Astrocyte of the spinal cord (primary cell): ENCODE measurements around the gene SLC22A2.
"Not testable (repeated sequence)": the region's sequence is repeated elsewhere in the genome, so short reads cannot be mapped to it uniquely, and the experiment has no call there.

Source experiments
- DNase-seq: peaks from one replicate; pipeline ENCODE4 v3.0.0; 2011; ENCODE audit warnings: low read depth, low spot score
- H3K4me3 ChIP-seq: 2 replicates; pipeline ENCODE4 v1.5.1; 2011; ENCODE audit warnings: low read depth, mild to moderate bottlenecking, low read length, moderate library complexity
- in situ Hi-C: cut with HindIII; loops from 2 replicates; pipeline ENCODE4 v1.10.0; 2017; ENCODE audit warnings: low sequenced_read_pairs
- TF ChIP-seq, protein P1 (sequence below): IDR thresholded peaks from 2 replicates; pipeline ENCODE4 v1.5.1; 2012; ENCODE audit warnings: low read depth, mild to moderate bottlenecking, low read length, inconsistent platforms

The SLC22A2 gene

DNA sequence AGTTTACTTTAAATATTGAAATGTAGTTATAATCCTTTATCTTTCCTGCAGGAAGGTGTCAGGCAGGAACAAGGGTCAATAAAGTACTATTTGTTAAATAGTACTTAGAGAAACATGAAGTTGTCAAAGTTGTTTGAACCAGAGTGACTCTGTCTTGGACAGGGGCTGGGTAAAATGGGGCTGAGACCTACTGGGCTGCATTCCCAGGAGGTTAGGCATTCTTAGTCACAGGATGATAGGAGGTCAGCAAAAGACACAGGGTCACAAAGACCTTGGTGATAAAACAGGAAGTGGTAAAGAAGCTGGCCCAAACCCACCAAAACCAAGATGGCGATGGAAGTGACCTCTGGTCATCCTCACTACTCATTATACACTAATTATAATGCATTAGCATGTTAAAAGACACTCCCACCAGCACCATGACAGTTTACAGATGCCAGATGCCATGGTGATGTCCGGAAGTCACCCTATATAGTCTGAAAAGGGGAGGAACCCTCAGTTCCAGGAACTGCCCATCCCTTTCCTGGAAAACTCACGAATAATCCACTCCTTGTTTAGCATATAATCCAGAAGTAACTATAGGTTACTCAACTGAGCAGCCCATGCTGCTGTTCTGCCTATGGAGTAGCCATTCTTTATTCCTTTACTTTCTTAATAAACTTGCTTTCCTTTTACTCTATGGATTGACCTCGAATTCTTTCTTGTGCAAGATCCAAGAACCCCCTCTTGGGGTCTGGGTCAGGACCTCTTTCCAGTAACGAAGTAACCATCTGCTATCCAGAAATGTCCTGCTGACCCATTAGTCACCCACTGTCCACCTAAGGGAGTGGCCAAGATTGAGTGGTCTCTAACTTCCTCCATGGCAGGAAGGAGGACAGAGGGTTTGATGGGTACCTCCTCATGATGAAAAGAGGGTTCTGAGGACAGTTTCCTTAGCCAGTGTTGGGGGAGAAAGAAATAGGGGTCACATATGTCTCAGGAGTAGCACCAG lies 19.6 kb downstream of the SLC22A2 start:
- in situ Hi-C loops, result no loop called here
- TF ChIP-seq, protein P1, sequence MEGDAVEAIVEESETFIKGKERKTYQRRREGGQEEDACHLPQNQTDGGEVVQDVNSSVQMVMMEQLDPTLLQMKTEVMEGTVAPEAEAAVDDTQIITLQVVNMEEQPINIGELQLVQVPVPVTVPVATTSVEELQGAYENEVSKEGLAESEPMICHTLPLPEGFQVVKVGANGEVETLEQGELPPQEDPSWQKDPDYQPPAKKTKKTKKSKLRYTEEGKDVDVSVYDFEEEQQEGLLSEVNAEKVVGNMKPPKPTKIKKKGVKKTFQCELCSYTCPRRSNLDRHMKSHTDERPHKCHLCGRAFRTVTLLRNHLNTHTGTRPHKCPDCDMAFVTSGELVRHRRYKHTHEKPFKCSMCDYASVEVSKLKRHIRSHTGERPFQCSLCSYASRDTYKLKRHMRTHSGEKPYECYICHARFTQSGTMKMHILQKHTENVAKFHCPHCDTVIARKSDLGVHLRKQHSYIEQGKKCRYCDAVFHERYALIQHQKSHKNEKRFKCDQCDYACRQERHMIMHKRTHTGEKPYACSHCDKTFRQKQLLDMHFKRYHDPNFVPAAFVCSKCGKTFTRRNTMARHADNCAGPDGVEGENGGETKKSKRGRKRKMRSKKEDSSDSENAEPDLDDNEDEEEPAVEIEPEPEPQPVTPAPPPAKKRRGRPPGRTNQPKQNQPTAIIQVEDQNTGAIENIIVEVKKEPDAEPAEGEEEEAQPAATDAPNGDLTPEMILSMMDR, result no peak
- no peak for DNase-seq

DNA sequence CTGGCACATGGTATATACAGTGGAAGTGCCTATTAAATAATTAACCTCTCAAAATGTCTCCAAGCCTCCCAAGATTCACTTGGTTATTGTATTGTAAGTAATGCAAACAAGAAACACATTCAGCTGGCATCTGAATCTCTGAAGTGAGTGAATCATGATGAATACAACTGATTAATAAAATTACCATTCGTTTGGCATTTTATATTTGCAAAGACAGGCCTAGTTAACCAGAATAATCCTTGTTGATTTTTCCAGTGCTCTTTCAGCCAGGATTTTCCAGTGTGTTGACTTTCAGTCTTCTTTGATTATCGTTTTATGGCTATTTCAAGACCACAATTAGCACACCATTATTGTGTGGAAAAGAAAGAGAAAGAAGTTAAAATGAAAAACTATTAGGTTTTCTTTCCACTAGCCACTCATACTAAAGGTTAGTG lies 20.3 kb downstream of the SLC22A2 start:
- no peak overlapping the region for H3K4me3 ChIP-seq
- no peak for DNase-seq
- in situ Hi-C loops, result no loop called here
- TF ChIP-seq, protein P1, result no peak

More for the DNA sequence above, 19.6 kb downstream of the SLC22A2 start:
- no peak overlapping the region for H3K4me3 ChIP-seq

DNA sequence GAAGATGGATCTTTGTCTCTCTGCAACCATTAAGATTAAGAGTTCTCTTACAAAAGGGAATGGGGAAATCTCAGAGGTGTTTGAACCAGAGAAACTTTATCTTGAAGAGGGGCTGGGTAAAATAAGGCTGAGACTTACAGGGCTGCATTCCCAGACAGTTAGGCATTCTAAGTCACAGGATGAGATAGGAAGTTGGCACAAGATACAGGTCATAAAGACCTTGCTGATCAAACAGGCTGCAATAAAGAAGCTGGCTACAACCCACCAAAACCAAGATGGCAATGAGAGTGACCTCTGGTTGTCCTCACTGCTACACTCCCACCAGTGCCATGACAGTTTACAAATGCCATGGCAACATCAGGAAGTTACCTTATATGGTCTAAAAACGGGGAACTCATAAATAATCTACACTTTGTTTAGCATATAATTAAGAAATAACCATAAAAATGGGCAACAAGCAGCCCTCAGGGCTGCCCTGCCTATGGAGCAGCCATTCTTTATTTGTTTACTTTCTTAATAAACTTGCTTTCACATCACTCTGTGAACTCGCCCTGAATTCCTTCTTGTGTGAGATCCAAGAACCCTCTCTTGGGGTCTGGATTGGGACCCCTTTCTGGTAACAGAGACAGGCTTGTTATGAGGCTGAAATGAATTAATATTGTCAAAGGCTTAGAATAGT lies 20.9 kb downstream of the SLC22A2 start:
- DNase-seq, result peak; percentile 19

DNA sequence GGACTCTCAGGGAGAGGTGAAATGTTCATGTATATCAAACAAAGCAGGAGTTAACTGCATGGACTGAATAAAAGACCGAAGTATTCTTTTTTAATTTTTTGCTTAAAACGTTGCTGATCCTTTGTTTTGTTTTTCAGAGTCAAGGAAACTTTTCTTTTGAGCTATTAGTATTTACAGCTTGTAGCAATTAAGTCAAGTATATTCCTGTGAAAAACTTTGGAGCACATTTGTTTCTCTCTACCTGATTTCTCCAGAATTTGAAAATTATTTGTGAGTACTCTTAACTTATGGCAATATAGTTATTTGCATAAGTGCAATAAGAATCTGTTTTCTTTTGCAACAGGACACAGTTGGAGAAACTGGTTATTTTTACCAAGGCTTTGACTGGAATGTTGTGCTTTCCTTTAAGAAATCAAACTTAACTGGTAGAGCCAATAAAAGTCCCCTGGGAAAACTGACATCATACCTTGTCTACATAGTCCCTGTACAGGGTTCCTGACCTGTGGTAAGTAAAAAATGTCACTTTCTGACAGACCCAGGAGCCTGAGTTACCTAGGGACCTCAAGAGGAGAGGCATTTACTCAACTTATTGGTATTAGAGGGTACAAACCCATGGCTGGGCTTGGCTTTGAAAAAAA lies 22.3 kb downstream of the SLC22A2 start:
- DNase-seq, result peak; percentile 8
- in situ Hi-C loops, H3K4me3 ChIP-seq: not testable (repeated sequence)

More for the DNA sequence above, 20.9 kb downstream of the SLC22A2 start:
- in situ Hi-C loops, H3K4me3 ChIP-seq: not testable (repeated sequence)

DNA sequence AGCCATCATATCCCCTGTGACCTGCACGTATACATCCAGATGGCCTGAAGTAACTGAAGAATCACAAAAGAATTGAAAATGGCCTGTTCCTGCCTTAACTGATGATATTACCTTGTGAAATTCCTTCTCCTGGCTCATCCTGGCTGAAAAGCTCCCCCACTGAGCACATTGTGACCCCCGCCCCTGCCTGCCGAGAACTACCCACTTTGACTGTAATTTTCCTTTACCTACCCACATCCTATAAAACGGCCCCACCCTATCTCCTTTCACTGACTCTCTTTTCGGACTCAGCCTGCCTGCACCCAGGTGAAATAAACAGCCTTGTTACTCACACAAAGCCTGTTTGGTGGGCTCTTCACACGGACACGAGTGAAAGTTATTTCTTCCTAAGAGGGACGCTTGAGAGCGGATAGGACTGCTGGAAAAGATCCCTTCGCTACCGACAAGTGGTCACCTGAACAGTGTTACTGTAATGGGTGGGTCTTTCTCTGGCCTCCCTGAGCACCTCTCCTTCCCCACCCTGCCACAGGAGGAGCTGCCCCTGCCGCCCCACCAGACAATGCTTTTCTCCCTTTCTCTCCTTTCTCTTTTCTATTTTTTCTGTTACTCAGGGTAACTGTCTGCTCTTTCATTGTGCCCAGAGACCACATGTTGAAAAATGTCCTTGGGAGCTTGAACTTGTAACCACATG lies 24.5 kb downstream of the SLC22A2 start:
- in situ Hi-C loops, DNase-seq, H3K4me3 ChIP-seq: not testable (repeated sequence)

DNA sequence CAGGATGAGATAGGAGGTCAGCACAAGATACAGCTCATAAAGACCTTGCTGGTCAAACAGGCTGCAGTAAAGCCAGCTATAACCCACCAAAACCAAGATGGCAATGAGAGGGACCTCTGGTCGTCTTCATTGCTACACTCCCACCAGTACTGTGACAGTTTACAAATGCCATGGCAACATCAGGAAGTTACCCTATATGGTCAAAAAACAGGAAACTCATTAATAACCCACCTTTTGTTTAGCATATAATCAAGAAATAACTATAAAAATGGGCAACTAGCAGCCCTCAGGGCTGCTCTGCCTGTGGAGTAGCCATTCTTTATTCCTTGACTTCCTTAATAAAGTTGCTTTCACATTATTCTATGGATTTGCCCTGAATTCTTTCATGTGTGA lies 30.9 kb downstream of the SLC22A2 start:
- no peak overlapping the region for H3K4me3 ChIP-seq
- in situ Hi-C loops, result no loop called here
- DNase-seq, result no peak
- TF ChIP-seq, protein P1, result no peak

DNA sequence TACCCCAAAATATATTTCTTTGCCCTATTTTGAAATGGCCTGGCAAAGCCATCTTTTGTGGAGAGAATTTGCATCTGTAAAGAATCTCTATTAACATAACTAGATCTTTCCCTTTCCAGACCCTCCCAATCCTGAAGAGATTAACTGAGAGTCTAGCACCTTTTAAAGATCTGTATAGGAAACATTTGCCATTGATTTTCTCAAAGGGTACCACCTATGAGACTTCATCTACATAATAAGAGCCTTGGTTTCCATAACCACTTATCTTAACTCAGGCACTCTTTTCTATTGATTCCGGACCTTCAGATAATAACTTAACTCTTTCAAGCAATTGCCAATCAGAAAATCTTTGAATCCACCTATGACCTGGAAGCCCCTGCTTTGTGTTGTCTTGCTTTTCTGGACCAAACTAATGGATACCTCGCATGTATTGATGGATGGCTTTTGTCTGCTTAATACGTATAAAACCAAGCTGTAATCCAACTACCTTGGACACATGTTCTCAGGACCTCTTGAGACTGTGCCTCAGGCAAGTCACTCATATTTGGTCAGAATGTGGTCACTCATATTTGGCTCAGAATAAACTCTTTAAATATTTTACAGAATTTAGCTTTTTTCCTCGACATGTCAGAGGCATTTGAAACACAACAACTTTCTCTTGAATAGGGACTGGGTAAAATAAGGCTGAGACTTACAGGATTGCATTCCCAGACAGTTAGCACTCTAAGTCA lies 31.4 kb downstream of the SLC22A2 start:
- TF ChIP-seq, protein P1, result no peak
- in situ Hi-C loops, result no loop called here
- no peak for DNase-seq
- no peak overlapping the region for H3K4me3 ChIP-seq
